ENCODE measurements around the gene TMED7. TPM values are rescaled to one million over a fixed set of nuclear protein-coding genes. Genes with fewer than 3 reads are reported as not detected.
A peak's percentile ranks its signal among the peaks of the same experiment; 100 is the strongest.

TMED7 gene
- total and polyA plus RNA-seq, 2 experiments from 2014 or later: 52.9 to 105 TPM

GRCh38 chr5:115627295-115627865 lies 1.5 kb upstream of the TMED7 start:
- Histone ChIP-seq H3K4me3 (no peak overlapping the region), H3K27ac (no peak overlapping the region), H3K9me3 (ENCODE audit: low read depth) (no peaks in the 10 kb centered on the region), H3K27me3 (no peaks in the 10 kb centered on the region), H3K36me3 (no peaks in the 10 kb centered on the region), H3K4me1 (ENCODE audit: low read depth) (peaks cover 25% of the 10 kb centered on the region)
- DNase-seq (ENCODE audit: low read depth in 1 of 2, low spot score in 1 of 2): no peak
- no peak for TF ChIP-seq CTCF (IDR thresholded peaks at IDR 0.05; ENCODE audit: low read depth, low read length)

- Histone ChIP-seq H3K27ac (peak overlapping the region; percentile 68), H3K4me3 (peak overlapping the region; percentile 61), H3K4me1 (ENCODE audit: low read depth) (peaks cover 28% of the 10 kb centered on the region), H3K9me3 (ENCODE audit: low read depth) (no peaks in the 10 kb centered on the region), H3K36me3 (no peaks in the 10 kb centered on the region), H3K27me3 (no peaks in the 10 kb centered on the region)
- no peak for TF ChIP-seq CTCF (IDR thresholded peaks at IDR 0.05; ENCODE audit: low read depth, low read length)
- no peak for DNase-seq (ENCODE audit: low read depth in 1 of 2, low spot score in 1 of 2)
These were observed 598 bp upstream of the TMED7 start for GRCh38 chr5:115626445-115626823.

GRCh38 chr5:115624994-115625393 lies 842 bp downstream of the TMED7 start:
- TF ChIP-seq CTCF (IDR thresholded peaks at IDR 0.05; ENCODE audit: low read depth, low read length): no peak
- H3K27me3 ChIP-seq: no peaks in the 10 kb centered on the region
- peaks cover 28% of the 10 kb centered on the region for H3K4me1 ChIP-seq (ENCODE audit: low read depth)
- H3K9me3 ChIP-seq (ENCODE audit: low read depth): no peaks in the 10 kb centered on the region
- peak overlapping the region; percentile 61 for H3K4me3 ChIP-seq
- H3K27ac ChIP-seq: peak overlapping the region; percentile 95
- no peak for DNase-seq (ENCODE audit: low read depth in 1 of 2, low spot score in 1 of 2)
- H3K36me3 ChIP-seq: peaks cover 5% of the 10 kb centered on the region

- no peak for DNase-seq (ENCODE audit: low read depth in 1 of 2, low spot score in 1 of 2)
- no peak overlapping the region for H3K4me3 ChIP-seq
- no peak for TF ChIP-seq CTCF (IDR thresholded peaks at IDR 0.05; ENCODE audit: low read depth, low read length)
- H3K36me3 ChIP-seq: peaks cover 19% of the 10 kb centered on the region
- H3K4me1 ChIP-seq (ENCODE audit: low read depth): peaks cover 28% of the 10 kb centered on the region
- no peaks in the 10 kb centered on the region for H3K9me3 ChIP-seq (ENCODE audit: low read depth)
- H3K27me3 ChIP-seq: no peaks in the 10 kb centered on the region
- H3K27ac ChIP-seq: peak overlapping the region; percentile 38
These were observed 2.2 kb downstream of the TMED7 start for GRCh38 chr5:115623658-115624057.

- Histone ChIP-seq H3K27me3 (no peaks in the 10 kb centered on the region), H3K4me3 (no peak overlapping the region), H3K9me3 (ENCODE audit: low read depth) (no peaks in the 10 kb centered on the region), H3K27ac (no peak overlapping the region), H3K4me1 (ENCODE audit: low read depth) (peaks cover 23% of the 10 kb centered on the region), H3K36me3 (peaks cover 25% of the 10 kb centered on the region)
- TF ChIP-seq CTCF (IDR thresholded peaks at IDR 0.05; ENCODE audit: low read depth, low read length): no peak
- no peak for DNase-seq (ENCODE audit: low read depth in 1 of 2, low spot score in 1 of 2)
These were observed 4.4 kb downstream of the TMED7 start for GRCh38 chr5:115621365-115621900.
